OCI-LY7 (cell line): ENCODE data around the gene CAND1.

ENCODE experiments used
- CTCF ChIP-seq: fragments of 200-600 bp; sonication (generic); conservative IDR thresholded peaks from 2 replicates; pipeline ENCODE4 v1.5.1; 2014; ENCODE audit warnings: mild to moderate bottlenecking, antibody characterized with exemption, low read length, moderate library complexity, mixed read lengths
- EZH2phosphoT487 ChIP-seq: fragments of 200-600 bp; sonication (generic); IDR thresholded peaks from 2 replicates; pipeline ENCODE4 v1.6.1; 2018; ENCODE audit warnings: low read depth, borderline replicate concordance, mild to moderate bottlenecking, mixed run types, antibody characterized with exemption, low read length, moderate library complexity, mixed read lengths

- TF ChIP-seq CTCF = no peak
- TF ChIP-seq EZH2phosphoT487 = no peak
These were observed 85.8 kb downstream of the CAND1 start for GRCh38 chr12:67354966-67355365.
